Activated naive CD4-positive, alpha-beta T cell treated with anti-CD3 and anti-CD28 coated beads, Interleukin-2, amount 50 U/mL, for 72 hours (primary cell): ENCODE results near the gene STX10. TPM values are rescaled to one million over a fixed set of nuclear protein-coding genes. Genes with fewer than 3 reads are reported as not detected.

ENCODE experiments used
- ATAC-seq, 2 donors: fragments of 150-1000 bp; cut with Tn5 transposase; 2 replicates each; pipeline ENCODE4 v1.10.0; 2021; ENCODE audit warnings: mild to moderate bottlenecking in 2 of 2, moderate library complexity in 2 of 2
- DNase-seq, 2 donors: peaks; one replicate each; pipeline ENCODE4 v3.0.0; 2021 to 2022; ENCODE audit warnings: low spot score in 2 of 2
- H3K27ac Mint-ChIP-seq, 2 donors: one replicate each; pipeline ENCODE4 v1.8.0; 2022; ENCODE audit warnings: mild to moderate bottlenecking in 2 of 2, mixed read lengths in 2 of 2
- H3K36me3 Mint-ChIP-seq, 2 donors: one replicate each; pipeline ENCODE4 v1.8.0; 2022; ENCODE audit warnings: mixed read lengths in 2 of 2
- H3K9me3 Mint-ChIP-seq, 2 donors: one replicate each; pipeline ENCODE4 v1.8.0; 2022; ENCODE audit warnings: mixed read lengths in 2 of 2
- total RNA-seq, 2 donors: library from RNA; stranded (reverse); gene quantifications; one replicate each; pipeline ENCODE4 v1.2.3, GENCODE V29; 2022

The STX10 gene
- total RNA-seq, 2 donors from 2014 or later: 67.2 to 77.1 TPM

- Mint-ChIP-seq H3K9me3 (no peaks in the 10 kb centered on the region), H3K36me3 (no peaks in the 10 kb centered on the region), H3K27ac (no peak overlapping the region)
- ATAC-seq (no peak), DNase-seq (no peak)
Observed at GRCh38 chr19:13100841-13101589, 49.2 kb downstream of the STX10 start.

GRCh38 chr19:13100031-13100588 lies 50.1 kb downstream of the STX10 start:
- DNase-seq (peak; percentile 77 to 91), ATAC-seq (peak; percentile 83 to 89)
- Mint-ChIP-seq H3K9me3 (no peaks in the 10 kb centered on the region), H3K36me3 (no peaks in the 10 kb centered on the region), H3K27ac (peak overlapping the region; percentile 86 to 93)

- Mint-ChIP-seq H3K36me3 (no peaks in the 10 kb centered on the region), H3K9me3 (no peaks in the 10 kb centered on the region), H3K27ac (peak overlapping the region; percentile 86 to 93)
- ATAC-seq (peak; percentile 59 to 64), DNase-seq (peak; percentile 71 to 87)
Observed at GRCh38 chr19:13099073-13099999, 50.8 kb downstream of the STX10 start.

- ATAC-seq (no peak), DNase-seq (peak in 1 of 2 donors; percentile 28)
- no peaks in the 10 kb centered on the region for H3K9me3 Mint-ChIP-seq
- H3K36me3 Mint-ChIP-seq: no peaks in the 10 kb centered on the region
- H3K27ac Mint-ChIP-seq: no peak overlapping the region
Observed at GRCh38 chr19:13098277-13099072, 51.7 kb downstream of the STX10 start.

- no peak for DNase-seq
Observed at GRCh38 chr19:13097463-13098258, 52.5 kb downstream of the STX10 start.

GRCh38 chr19:13097033-13097462 lies 53.1 kb downstream of the STX10 start:
- DNase-seq: no peak
- ATAC-seq: no peak
- no peaks in the 10 kb centered on the region for H3K9me3 Mint-ChIP-seq
- H3K27ac Mint-ChIP-seq: no peak overlapping the region
- no peaks in the 10 kb centered on the region for H3K36me3 Mint-ChIP-seq

More at GRCh38 chr19:13097463-13098258, 52.5 kb downstream of the STX10 start:
- no peaks in the 10 kb centered on the region for H3K9me3 Mint-ChIP-seq
- no peak for ATAC-seq
- H3K36me3 Mint-ChIP-seq: no peaks in the 10 kb centered on the region
- no peak overlapping the region for H3K27ac Mint-ChIP-seq

- no peaks in the 10 kb centered on the region for H3K36me3 Mint-ChIP-seq
- no peak for ATAC-seq
- H3K27ac Mint-ChIP-seq: no peak overlapping the region
- DNase-seq: peak in 1 of 2 donors; percentile 32
- no peaks in the 10 kb centered on the region for H3K9me3 Mint-ChIP-seq
Observed at GRCh38 chr19:13095934-13096927, 53.9 kb downstream of the STX10 start.

- H3K9me3 Mint-ChIP-seq: no peaks in the 10 kb centered on the region
- DNase-seq: no peak
- no peak for ATAC-seq
- H3K27ac Mint-ChIP-seq: no peak overlapping the region
- no peaks in the 10 kb centered on the region for H3K36me3 Mint-ChIP-seq
Observed at GRCh38 chr19:13095393-13095784, 54.8 kb downstream of the STX10 start.

GRCh38 chr19:13094771-13095392 lies 55.3 kb downstream of the STX10 start:
- Mint-ChIP-seq H3K9me3 (no peaks in the 10 kb centered on the region), H3K27ac (no peak overlapping the region), H3K36me3 (no peaks in the 10 kb centered on the region)
- ATAC-seq (no peak), DNase-seq (no peak)

- no peak for ATAC-seq
- H3K9me3 Mint-ChIP-seq: no peaks in the 10 kb centered on the region
- DNase-seq: no peak
Observed at GRCh38 chr19:13094106-13094504, 56.1 kb downstream of the STX10 start.

More at GRCh38 chr19:13094106-13094504, 56.1 kb downstream of the STX10 start:
- H3K27ac Mint-ChIP-seq: no peak overlapping the region
- H3K36me3 Mint-ChIP-seq: no peaks in the 10 kb centered on the region

Other genes starting within 250 kb of the STX10 start
- 1 to 10 TPM; 2.2 to 4.8 TPM for gene SYCE2, start 231.1 kb downstream of the STX10 start, total RNA-seq
- gene FARSA, start 216.7 kb downstream of the STX10 start, total RNA-seq: 100 to 1,000 TPM in 1 of 2 donors, 10 to 100 TPM in 1; 89.2 to 116 TPM
- gene CALR, start 211.8 kb downstream of the STX10 start, total RNA-seq: 100 to 1,000 TPM; 505 to 624 TPM
- gene RAD23A, start 204.5 kb downstream of the STX10 start, total RNA-seq: 100 to 1,000 TPM; 146 to 207 TPM
- 10 to 100 TPM in 1 of 2 donors, 1 to 10 TPM in 1; 7.7 to 26.7 TPM for gene GADD45GIP1, start 193.2 kb downstream of the STX10 start, total RNA-seq
- gene DAND5, start 180.8 kb downstream of the STX10 start, total RNA-seq: 1 to 10 TPM in 1 of 2 donors, under 1 TPM in 1; 0.31 to 1.3 TPM
- 1 to 10 TPM; 1.8 to 5.4 TPM for gene NFIX, start 154.9 kb downstream of the STX10 start, total RNA-seq
- 1 to 10 TPM in 1 of 2 donors, under 1 TPM in 1; 0.71 to 3.2 TPM for gene LYL1, start 47.5 kb downstream of the STX10 start, total RNA-seq
- 10 to 100 TPM; 65.5 to 82.4 TPM for gene TRMT1, start 33.6 kb downstream of the STX10 start, total RNA-seq
- gene NACC1, start 32.1 kb downstream of the STX10 start, total RNA-seq: 10 to 100 TPM; 56.0 to 67.0 TPM
- gene IER2, start within 50 bp of the STX10 start, total RNA-seq: 100 to 1,000 TPM; 111 to 174 TPM